ENCODE measurements around the gene NIBAN1.

NIBAN1 gene

DNA sequence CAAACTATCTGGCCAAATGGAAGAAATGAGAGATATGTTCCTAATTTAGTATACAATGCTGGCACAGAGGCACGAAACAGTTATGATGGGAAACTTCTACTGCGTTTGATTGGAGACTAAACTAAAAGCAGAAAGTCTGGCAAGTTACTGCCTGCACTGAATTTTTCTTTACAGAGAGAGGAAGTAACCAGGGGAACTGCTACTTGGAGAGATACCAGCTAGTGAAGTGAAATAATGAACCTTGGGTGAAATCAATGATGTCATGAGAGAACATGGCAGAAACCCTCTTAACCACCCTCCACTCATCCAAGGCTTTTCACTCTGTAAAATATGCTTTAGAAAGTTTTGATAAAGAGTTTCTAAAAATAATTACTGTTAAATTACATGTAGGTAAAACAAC lies 29.3 kb downstream of the NIBAN1 start:
- DNase-seq (ENCODE audit: low read depth) = no peak

GRCh38 chr1:184943998-184944397 lies 30.3 kb downstream of the NIBAN1 start:
- DNase-seq (ENCODE audit: low read depth) = no peak

DNA sequence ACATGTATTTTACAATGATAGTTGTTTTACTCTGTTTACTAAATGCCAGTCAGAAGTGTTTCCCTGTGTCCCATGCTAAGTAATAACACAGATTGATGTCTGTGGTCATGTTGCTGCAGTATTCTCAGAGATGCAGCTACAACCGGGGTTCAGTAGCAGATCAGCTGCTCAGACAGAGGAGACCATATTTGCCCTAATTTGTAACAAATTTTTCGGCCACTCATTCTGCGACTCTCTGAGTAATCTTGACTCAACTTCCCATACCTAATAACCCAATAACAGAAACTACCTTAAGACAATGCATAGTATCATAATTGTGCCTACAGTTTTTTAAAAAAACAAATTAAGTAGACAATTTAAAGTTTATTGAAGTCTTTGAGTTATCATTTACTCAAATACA lies 32.6 kb downstream of the NIBAN1 start:
- DNase-seq (ENCODE audit: low read depth) = no peak

DNA sequence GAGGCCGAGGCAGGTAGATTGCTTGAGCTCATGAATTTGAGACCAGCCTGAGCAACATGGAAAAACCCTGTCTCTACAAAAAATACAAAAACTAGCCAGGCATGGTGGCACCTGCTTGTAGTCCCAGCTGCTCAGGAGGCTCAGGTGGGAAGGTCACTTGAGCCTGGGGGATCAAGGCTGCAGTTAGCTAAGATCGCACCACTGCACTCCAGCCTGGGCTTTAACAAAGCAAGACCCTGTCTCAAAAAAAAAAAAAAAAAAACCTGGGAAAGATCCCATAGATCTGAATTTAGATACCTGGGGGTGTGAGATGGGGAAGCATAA lies 32.9 kb downstream of the NIBAN1 start:
- DNase-seq (ENCODE audit: low read depth) = no peak

DNA sequence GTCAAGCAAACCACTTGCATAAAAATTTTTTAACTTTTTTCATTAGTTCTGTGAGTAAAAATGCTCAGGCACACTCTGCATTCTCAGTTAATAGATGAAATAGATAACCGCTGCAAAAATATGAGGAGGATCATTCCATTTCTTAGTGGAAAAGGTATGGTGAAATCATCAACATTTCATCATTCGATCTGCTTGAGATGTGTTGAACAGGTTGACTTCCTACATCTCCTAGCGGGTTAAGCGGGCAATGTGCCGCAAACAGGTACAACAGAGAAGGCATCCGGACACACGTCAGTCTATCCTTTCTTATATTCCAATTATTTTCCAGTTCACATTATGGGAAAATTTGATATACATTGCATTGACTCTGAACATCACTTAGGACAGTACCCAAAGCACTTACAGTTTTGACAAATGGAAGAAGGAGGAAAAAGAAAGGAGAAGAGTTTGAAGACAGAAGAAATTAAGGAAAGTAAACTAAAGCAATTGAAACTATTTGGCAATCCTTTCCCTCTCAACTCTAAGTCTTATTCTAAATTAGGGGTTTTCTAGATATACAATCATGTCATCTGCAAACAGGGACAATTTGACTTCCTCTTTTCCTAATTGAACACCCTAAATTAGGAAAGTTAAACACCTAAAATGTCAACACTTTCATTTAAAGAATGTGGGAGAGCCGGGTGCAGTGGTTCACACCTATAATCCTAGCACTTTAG lies 33.5 kb downstream of the NIBAN1 start:
- DNase-seq (ENCODE audit: low read depth) = no peak

GRCh38 chr1:184940226-184940625 lies 34.1 kb downstream of the NIBAN1 start:
- DNase-seq (ENCODE audit: low read depth) = no peak

GRCh38 chr1:184937729-184938128 lies 36.6 kb downstream of the NIBAN1 start:
- no peak for DNase-seq (ENCODE audit: low read depth)

- no peak for DNase-seq (ENCODE audit: low read depth)
Measured at GRCh38 chr1:184935920-184936798, 38.1 kb downstream of the NIBAN1 start.

DNA sequence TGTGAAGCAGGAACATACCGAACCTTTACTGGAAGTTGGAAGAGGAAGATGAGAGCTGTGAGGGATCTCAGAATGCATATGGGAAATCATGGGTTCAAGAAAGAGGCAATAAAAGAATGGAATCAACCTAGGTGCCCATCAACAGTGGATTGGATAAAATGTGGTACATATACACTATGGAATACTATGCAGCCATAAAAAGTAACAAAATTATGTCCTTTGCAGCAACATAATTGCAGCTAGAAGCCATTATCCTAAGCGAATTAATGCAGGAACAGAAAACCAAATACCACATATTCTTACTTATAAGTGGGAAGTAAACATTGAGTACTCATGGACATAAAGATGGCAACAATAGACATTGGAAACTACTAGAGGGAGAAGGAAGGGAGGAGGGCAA lies 40.4 kb downstream of the NIBAN1 start:
- DNase-seq (ENCODE audit: low read depth) = no peak

DNA sequence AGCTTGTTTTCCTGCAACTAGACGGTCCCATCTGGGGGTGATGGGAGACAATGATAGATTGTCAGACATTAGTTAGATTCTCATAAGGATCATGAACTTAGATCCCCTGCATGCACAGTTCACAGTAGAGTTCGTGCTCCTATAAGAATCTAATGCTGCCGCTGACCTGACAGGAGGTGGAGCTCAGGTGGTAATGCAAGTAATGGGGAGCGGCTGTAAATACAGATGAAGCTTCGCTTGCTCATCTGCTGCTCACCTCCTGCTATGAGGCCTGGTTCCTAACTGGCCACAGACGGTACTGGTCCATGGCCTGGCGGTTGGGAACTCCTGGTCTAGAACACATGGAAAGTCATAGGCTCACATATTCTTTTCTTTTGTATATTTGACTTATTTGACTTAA lies 42.0 kb downstream of the NIBAN1 start:
- no peak for DNase-seq (ENCODE audit: low read depth)

- no peak for DNase-seq (ENCODE audit: low read depth)
Measured at GRCh38 chr1:184931566-184931965, 42.7 kb downstream of the NIBAN1 start.

- no peak for DNase-seq (ENCODE audit: low read depth)
Measured at GRCh38 chr1:184930645-184931044, 43.7 kb downstream of the NIBAN1 start.

GRCh38 chr1:184930232-184930631 lies 44.1 kb downstream of the NIBAN1 start:
- no peak for DNase-seq (ENCODE audit: low read depth)

DNA sequence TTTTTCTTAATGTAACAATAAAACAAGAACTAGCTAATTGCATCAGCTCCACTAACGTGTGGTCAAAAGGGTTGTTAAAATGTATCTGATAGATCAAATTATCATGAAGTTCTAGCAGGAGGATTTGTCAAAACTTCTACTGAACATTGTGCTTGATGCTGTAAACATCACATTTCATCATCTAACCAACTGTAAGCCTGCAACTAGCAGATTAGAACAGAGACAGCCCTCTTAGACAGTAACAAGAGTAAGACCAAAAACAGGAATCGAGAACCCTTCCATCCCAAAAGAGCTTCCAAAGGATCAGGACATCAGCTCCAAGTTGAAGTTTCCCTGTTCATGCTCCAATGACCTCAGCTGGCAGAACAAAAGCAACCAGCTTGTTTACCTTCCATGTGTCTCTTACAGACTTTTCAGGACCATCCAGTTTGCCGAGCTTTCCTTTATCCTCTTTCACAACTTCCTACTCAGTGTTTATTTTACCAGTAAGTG lies 44.6 kb downstream of the NIBAN1 start:
- DNase-seq (ENCODE audit: low read depth) = no peak

- no peak for DNase-seq (ENCODE audit: low read depth)
Measured at GRCh38 chr1:184928394-184928793, 45.9 kb downstream of the NIBAN1 start.
